Activated gamma-delta T cell treated with Interleukin-2 at 50 U/mL for 16 hours (primary cell): ENCODE measurements around the gene WNT5A.

ENCODE experiments used
- DNase-seq: peaks from one replicate; pipeline ENCODE4 v3.0.0-alpha.2; 2020

Gene WNT5A

DNA sequence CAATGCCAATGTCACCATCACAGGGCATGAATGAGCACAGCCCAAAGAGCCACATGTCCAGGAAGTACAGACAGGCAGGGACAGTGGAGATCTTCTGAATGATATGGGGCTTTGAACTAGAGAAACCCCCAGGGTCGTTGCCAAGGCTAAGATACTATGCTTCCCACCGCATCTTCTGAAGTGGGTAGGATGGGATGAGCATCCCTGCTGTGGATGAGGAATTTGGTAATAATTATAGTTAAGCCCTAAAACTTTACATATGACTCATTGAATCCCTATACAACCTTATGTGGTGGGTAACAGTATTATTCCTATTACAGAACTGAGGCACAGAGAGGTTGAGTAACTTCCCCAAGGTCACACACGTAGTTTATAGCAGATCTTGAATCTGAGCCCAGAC is 44.2 kb downstream of the WNT5A start:
- no peak for DNase-seq

DNA sequence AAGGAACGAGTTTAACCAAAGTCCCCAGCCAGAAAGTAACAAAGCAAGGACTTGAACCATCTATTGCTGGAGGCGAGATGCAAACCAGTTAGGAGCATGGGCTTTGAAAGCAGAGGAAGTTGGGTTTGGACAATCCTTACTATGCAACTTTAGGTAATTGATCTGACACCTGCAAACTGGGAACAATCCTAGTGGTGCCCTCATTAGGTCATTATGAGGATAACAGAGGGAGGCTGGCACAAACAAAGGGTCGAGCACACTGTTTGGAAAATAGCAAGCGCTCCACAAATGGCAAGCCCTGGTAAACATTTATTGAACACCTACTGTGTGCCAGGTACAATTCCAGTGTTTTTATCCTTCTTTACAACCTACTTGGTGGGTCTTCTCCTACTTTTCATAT is 45.6 kb downstream of the WNT5A start:
- DNase-seq: no peak

DNA sequence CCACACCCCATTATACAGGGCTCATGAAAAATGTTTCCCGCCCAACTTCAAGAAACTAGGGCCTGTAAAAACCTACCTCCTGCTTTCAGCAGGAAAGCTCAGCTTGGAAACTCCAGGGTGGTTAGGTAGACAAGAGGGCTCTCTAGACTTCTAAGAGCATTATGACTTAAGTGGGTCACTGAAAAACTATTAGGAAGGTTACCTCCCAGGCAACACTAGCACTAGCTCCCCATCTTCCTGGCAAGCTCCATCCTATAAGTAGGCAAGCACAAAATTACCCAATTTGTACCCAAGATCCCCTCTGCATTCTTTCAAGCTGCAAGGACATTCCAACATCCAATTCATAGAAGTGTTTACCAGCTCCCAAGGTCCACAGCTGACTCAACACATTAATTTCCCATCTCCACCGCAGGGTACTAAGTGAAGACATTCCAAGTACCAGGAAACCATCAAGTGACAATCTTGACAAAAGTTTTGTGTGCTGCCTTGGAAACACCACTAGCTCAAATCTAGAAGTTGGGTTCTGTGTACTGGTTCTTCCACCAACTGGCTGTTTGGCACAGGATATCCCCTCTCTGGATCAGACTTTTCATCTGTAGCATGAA is 46.9 kb downstream of the WNT5A start:
- no peak for DNase-seq

DNA sequence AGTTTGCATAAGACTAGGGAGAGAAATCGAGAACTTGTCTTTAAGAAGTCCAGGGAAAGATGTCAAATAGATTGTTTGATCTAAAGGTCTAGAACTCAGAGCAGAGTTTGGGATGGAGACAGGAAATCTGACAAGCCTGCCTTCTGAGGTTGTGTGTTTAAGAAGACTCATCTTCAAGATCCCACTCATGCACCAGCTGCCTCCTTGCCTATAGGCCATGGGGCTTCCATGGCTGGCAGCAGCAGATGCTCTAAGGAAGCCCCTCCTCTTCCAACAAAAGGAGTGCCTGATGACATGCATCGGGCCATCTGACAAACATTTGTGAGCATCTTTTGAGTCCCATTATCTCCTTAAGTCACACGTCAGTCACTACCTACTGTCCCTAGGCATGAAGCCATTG is 47.4 kb downstream of the WNT5A start:
- DNase-seq: no peak

DNA sequence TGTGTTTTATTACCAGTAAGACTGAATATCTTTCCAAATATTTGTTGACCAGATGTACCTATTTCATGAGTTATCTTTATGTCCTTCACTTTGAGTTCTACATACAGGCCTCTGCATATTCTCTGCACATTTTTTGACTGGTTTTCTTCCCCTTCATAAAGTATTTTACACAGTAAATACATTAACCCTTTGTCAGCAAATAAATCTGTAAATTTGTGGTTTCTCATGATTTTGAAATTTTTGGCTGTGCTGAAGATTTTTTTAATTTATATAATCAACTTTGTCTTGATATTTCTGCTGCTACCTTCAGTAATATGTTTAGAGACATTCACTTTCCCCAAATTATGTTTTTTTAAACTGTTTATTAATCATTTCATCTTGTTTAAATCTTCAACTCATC is 50.5 kb downstream of the WNT5A start:
- no peak for DNase-seq

DNA sequence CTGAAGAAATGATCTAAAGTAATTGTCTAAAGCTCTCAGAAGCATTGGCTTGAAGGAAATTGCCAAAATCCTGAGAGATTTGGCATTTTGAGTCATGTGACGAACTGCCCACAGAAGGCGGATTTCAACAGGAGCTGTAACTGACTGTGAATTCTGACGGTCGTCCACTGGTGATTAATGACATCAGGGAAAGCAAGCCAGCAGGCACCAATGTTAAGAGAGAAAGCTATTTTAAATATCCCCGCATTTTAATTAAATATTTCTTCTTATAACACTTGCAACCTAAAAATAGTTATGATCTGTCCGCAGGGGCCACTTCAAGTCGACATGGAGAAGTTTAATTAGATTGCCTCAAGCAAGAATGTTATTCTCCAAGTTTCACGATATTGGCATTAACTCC is 51.6 kb downstream of the WNT5A start:
- DNase-seq: no peak

DNA sequence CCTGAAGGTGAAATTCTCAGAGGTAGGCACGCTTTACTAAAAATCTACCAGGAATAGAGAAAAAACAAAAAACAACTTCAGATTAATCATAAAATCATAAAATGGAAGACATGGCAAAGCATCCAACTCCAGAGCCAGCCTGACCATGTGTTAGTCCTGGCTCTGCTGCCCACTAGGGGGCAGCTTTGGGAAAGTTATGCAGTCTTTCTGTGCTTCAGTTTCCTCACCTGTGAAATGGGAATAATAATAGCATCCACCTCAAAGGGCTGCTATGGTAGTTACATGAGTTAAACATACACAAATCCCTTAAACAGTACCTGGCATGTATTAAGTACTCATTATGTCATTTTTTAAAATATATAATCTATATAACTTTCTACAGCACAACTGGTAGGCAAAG is 52.3 kb downstream of the WNT5A start:
- DNase-seq: no peak

DNA sequence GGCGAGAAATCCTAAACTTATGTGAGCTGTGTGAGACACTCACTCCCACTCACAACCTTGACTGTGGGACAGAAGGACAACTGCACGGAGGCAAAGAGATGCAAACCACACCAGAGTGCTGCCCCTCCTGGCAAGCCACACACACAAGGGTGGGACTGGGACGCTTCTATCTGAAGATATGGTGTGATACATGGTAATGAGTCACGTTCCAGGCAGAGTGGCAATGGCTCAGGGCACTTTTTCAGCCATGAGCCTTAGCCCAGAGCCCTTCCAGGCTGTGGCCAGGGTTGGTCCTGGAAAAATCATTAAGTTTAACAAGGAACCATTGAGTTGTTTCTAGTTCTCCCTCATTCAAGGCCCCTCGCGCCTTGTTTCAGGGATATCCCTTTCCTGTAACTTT is 56.1 kb downstream of the WNT5A start:
- DNase-seq: no peak

DNA sequence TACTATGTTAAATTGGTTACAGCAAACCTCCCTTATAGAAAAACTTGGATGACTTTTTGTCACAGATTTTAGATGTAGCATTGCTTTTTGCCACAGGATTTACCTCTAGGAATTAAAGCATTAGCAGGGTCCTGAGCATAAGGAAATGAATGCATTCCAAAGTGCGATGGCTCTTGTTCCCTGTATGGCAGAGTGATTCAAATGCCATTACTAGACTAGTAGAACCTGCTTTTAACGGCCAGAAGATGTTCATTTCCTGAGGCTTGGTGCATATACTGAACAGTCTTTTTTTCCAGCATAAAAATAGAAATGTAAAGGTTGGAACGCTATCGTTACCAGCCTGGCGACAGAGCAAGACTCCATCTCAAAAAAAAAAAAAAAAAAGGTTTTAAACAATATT is 59.4 kb downstream of the WNT5A start:
- no peak for DNase-seq

DNA sequence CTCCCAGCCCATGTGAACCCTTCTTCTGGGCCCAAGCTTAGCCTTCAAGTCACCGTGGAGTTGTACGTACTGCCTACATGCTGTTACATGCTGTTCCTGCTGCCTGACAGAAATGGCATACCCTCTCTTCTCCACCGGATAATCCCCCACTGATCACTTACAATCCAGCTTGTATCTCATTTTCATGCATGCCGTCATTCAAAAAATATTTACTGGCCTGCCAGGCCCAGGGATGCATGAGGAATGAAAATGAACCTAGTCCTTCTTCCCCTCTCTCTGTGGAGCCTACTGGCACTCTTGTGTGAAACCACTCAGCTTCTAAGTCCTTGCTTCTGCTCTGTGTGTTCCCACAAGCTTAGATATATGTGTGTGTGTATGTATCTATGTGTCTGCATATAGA is 60.6 kb downstream of the WNT5A start:
- DNase-seq: no peak

DNA sequence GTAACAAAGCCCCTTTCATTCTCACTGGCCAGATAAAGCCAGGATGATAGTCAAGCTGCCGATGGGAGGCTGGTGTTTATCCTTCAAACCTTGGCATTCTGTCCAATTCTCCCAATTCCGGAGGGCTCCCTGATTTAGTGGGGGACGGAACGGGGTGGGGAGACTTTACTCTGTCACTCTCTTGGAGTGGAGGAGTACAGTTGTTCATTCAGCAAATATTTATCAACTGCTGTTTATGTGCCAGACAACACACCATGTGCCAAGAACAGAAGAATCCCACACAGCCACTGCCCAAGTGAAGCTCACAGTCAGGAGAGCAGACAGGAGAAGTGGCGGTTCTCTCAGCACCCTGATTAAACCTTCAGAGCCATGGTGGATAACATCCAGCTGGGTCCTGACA is 63.3 kb downstream of the WNT5A start:
- no peak for DNase-seq

DNA sequence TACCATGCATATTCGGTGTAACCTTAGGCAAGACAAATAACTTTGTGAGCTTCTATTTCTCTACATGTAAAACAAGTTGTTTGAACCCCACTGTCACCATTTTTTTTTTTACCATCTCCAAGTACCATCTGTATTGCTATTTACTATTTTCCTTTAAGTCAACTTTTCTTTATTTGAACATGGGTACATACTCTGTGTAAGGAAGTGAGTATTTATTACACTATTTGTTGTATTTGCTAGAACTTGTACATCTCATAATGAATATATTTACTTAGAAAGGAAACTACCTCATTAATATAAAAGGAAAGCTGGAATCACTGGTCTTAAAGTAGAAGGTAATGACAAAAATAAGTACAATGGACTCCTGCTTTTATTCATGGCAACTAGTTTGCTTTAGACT is 69.9 kb downstream of the WNT5A start:
- no peak for DNase-seq

DNA sequence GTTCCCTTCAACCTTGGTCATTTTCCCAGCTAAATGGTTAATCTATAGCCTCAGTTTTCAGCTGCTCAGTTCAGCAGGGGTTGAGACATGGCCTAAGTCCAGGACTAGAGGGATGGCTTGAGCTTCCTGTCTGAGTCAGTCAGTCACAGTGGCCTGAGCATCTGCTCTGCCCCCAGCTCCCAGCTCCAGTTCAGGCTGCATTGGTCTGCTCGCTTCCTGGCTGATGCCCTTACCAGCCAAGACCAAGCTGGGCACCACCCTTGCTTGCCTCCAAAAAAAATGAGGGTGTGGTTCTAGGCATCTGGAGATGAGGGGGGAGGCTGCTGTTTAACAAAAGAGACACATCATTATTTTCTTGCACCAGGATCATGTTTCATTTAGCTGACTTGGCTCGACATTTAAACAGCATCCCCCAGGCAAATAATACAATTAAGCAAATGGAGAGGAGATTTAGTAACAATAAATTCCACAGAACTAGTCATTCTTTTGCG is 70.7 kb downstream of the WNT5A start:
- no peak for DNase-seq
